DLD1 (cell line): ENCODE results near the gene CHRM4.

Source experiments
- in situ Hi-C: cut with HindIII; loops from 2 replicates; pipeline ENCODE4 v1.10.0; 2017; ENCODE audit warnings: low sequenced_read_pairs

The CHRM4 gene

GRCh38 chr11:46391578-46392420 lies at the start of gene CHRM4:
TSS of gene CHRM4 (minus strand) at chr11:46391776. CDS start at chr11:46386557, 5,219 bp downstream.
- in situ Hi-C loops, result no loop called here

DNA sequence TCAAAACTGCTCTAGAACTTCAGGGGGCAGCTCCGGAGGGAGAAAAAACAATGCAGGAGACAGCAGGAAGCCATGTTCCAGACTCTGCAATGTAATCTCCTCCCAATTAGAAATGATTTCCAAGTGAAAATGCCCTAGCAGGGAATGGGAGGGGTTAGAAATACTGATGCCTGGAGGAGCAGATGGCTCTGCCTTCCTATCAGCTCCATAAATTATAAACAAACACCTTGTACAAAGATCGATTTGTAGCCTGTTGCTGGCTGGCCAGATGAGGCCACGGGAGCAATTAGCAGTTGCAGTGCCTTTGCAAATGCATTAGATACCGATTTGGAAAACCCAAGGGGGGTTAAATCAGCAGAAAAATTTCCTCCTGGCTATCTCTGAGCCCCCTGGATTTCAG lies 46.6 kb upstream of the CHRM4 start:
- in situ Hi-C loops, result no loop called here

- in situ Hi-C loops, result no loop called here
These were observed 45.6 kb upstream of the CHRM4 start for GRCh38 chr11:46437122-46437689.

DNA sequence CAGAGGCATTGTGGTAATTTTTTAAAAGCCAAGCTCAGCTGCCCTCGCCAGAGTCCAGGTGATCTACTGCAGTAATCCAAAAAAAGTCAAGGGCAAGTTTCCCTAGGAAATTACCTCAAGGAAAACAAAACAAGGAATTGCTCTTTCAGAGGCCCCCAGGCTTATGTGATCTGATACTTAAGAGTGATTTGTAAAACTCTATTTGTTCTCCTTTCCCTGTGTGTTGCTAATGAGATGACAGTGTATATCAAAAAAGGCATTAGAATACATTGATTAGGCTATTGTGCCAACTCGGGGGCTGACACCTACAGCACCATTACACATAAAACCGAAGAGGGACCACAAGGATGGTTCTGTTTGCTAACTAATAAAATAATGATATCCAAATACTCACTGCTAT lies 44.5 kb upstream of the CHRM4 start:
- in situ Hi-C loops, result no loop called here

GRCh38 chr11:46435679-46436078 lies 44.1 kb upstream of the CHRM4 start:
- in situ Hi-C loops, result no loop called here

GRCh38 chr11:46431211-46431610 lies 39.6 kb upstream of the CHRM4 start:
- in situ Hi-C loops, result no loop called here

GRCh38 chr11:46429717-46430116 lies 38.1 kb upstream of the CHRM4 start:
- in situ Hi-C loops, result no loop called here

GRCh38 chr11:46427364-46427763 lies 35.8 kb upstream of the CHRM4 start:
- in situ Hi-C loops, result no loop called here

- in situ Hi-C loops, result no loop called here
These were observed 34.8 kb upstream of the CHRM4 start for GRCh38 chr11:46426233-46426991.

DNA sequence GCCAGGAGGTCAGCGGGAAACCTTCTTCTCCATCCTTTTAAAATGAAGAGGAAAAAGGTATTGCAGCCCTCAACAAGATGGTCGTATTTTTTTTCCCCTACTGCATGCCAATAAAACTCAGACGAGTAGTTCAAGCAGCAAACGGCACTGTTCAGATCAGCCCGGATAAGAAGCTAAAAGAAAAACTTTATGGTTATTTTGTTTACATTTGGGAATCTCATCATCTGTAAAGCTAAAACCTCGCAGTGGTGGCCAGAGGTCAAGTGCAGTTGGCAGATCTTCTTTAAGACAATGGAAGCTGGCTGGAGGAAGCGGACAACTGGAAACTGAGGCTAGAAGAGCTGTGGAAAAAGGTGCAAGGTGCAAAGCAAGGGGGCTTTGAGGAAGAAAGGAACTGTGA lies 31.0 kb upstream of the CHRM4 start:
- in situ Hi-C loops, result no loop called here

GRCh38 chr11:46421257-46421880 lies 29.8 kb upstream of the CHRM4 start:
- in situ Hi-C loops, result no loop called here

GRCh38 chr11:46420513-46420912 lies 28.9 kb upstream of the CHRM4 start:
- in situ Hi-C loops, result no loop called here

DNA sequence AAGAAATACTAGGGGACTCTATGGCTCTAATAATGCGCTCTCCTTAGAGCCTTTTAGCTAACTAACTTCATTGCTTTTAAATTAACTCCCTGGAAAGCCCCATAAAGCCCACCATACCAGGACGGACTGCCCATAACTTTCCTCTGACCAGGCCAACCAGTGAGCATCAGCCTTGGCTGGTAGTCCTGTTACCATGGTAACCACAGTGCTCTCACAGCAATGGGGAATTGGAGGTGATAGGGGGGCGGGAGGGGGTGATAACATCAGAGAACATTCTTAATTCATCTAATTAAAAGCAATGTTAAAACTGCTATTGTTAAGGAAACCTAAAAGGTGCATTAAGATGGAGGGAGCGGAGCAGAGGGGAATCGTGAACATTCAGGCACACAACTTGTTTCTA lies 27.2 kb upstream of the CHRM4 start:
- in situ Hi-C loops, result no loop called here

DNA sequence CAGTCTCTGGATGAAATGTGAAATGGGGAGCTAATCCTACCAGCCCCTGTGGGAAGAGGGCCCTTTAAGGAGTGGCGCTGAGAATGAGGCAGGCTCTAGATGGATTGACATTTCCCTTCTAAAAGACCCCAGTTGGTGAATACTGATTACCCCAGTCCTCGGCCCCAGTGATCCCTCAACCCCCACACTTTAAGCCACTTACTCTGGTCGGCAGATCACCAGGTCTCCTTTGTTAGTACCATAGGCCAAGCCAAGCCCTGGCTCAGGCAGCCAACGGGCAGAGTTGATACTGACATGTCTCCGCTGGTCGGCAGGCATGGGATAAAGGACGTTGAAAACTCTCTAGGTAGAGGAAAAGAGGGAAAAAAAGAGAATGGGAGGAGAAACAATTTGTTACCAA lies 26.1 kb upstream of the CHRM4 start:
- in situ Hi-C loops, result no loop called here

DNA sequence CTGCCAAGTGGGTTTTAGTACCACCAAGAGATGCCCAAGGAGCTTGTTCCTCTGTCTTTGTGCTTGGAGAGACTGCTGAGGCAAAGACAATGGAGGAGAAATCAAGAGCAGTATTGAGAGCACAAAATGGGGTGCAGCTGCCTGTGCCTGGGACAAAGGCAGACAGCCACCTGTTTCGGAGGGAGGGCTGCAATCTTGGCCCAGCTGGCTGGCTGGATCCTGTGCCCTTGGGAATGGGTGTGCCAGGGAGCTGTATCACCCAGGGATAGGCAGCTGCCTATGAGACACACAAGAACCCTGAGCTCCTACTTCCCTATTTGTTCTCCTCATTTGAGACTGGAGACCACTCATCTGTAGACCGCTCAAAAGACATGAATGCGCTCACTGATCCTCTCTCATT lies 23.3 kb upstream of the CHRM4 start:
- in situ Hi-C loops, result no loop called here

GRCh38 chr11:46414466-46414796 lies 22.9 kb upstream of the CHRM4 start:
- in situ Hi-C loops, result no loop called here

DNA sequence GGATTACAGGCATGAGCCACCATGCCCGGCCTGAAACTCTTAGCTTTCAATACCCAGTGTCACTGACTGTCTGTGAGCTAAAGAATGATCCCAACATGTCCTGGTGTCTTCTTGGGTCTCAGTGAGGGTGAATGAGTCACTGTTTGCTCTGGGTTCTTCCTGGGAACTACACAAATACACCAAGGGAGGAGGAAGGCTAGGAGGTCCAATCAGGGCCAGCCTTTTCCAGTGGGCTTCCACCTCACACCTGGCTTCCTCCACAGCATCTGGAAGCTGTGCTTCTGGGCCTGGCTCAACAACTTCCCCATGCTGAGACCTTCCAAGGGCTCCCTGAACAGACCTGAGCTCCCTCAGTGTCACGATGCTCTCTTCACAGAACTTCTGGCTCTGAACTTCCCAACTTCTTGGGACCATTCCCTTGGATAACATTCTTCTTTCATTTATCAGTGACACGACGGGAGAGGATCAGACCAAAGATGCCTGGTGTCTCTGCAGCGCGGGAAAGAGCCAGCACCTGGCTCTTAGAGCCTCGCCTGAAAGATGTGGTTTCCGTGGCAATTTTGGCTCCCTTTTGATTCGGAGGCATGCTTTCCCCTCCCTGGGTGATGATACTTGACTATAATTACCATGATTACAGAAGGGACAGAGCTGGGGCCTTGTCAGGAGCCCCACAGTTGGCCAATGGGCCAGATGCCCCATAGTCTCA lies 22.3 kb upstream of the CHRM4 start:
- in situ Hi-C loops, result no loop called here

DNA sequence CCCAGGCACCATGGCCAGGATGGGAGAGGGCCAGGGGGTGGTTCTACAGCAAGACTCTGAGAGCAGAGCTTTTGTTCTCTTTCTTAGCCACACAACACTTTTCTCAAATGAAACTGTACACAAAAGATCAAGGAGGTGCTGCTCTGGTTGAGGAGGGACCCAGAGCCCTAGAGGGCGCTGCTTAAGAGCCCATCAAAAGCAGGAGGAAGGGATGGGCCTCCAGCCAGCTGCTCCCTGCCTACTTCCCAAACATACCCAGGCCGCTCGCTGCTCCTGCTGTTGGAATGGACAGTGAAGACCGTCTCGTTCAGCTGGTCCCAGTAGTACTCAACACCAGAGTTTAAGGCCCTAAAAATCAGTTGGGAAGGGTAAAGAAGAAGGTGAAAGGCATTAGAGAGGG lies 18.4 kb upstream of the CHRM4 start:
- in situ Hi-C loops, result no loop called here

DNA sequence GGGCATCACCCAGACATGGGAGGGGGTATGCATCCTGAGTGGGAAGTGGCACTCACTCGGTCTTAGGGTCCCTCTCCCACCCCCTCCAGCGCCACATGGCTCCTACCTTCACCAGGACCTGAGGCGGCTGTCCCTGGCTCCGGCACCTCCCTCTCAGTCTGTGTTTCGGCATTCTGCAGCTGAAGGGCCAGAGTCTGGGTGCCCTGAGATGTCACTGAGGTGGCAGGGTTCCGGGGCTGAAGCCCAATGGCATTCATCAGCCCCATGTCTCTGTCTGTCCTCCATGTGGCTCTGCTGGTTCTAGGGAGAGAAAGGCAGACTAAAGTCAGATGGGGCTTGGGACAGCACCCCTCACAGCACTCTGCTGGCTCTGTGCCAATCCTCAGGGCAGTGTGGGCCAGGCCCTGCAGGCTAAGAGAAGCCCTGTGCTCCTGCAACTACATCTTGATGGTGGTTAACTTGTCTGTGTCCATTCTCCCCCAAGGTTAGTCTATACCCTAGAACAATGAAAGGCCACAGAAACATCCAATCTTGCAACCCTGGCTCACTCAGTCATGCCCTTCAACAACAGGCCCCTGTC lies 16.9 kb upstream of the CHRM4 start:
- in situ Hi-C loops, result no loop called here

DNA sequence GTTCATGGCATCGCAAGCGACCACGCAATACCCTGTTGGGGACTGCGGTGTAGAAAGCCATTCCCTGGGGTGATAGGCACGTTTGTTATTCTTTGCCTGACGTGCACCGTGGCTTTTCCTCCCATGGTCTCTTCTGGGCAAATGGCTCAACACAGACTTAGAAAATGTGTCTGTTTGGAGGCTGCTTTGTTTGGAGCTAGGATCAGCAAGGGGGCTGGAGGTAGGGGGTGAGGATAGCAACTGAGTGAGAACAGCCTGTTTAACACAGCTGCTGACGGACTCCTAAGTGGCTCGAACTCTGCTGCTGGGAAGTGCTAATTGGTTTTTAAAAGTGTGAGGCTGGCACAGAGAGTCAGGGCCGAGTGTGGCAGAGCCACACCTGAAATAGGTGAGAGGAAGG lies 16.1 kb upstream of the CHRM4 start:
- in situ Hi-C loops, result no loop called here
